HL-60 (cell line): ENCODE data around the gene MAP7.
"Not testable (repeated sequence)": the region's sequence is repeated elsewhere in the genome, so short reads cannot be mapped to it uniquely, and the experiment has no call there.

Experiments used
- DNase-seq, 2 experiments: peaks; one replicate each; pipeline ENCODE4 v3.0.0-alpha.2; 2010 to 2020; ENCODE audit warnings: low read depth in 1 of 2, low spot score in 1 of 2
- H3K27ac ChIP-seq: fragments of 250-450 bp; sonication (Bioruptor Pico); replicated peaks from 2 replicates; pipeline ENCODE4 v1.5.1; 2020; ENCODE audit warnings: mild to moderate bottlenecking, moderate library complexity
- H3K27me3 ChIP-seq: fragments of 250-450 bp; sonication (Bioruptor Pico); 2 replicates; pipeline ENCODE4 v1.5.1; 2021; ENCODE audit warnings: mild to moderate bottlenecking, moderate library complexity; ENCODE audit not compliant: insufficient read depth, poor library complexity, severe bottlenecking
- H3K4me3 ChIP-seq: replicated peaks from 2 replicates; pipeline ENCODE4 v1.5.1; 2011; ENCODE audit warnings: mild to moderate bottlenecking, control low read depth, low read length; ENCODE audit not compliant: insufficient read depth
- CTCF ChIP-seq: IDR thresholded peaks from one replicate; pipeline ENCODE4 v1.5.1; 2011; ENCODE audit warnings: low read length, control low read depth, inconsistent platforms; ENCODE audit not compliant: insufficient read depth
- GABPA ChIP-seq: IDR thresholded peaks from 2 replicates; pipeline ENCODE4 v1.6.1; 2012; ENCODE audit warnings: low read depth
- POLR2AphosphoS5 ChIP-seq: IDR thresholded peaks from 2 replicates; pipeline ENCODE4 v1.6.1; 2012; ENCODE audit warnings: low read depth
- SPI1 ChIP-seq: IDR thresholded peaks from 2 replicates; pipeline ENCODE4 v1.6.1; 2012; ENCODE audit warnings: low read depth, mild to moderate bottlenecking, borderline replicate concordance
- TF ChIP-seq, protein P1 (sequence below): IDR thresholded peaks from 2 replicates; pipeline ENCODE4 v1.6.1; 2012; ENCODE audit warnings: low read depth; ENCODE audit not compliant: insufficient replicate concordance

Gene MAP7

DNA sequence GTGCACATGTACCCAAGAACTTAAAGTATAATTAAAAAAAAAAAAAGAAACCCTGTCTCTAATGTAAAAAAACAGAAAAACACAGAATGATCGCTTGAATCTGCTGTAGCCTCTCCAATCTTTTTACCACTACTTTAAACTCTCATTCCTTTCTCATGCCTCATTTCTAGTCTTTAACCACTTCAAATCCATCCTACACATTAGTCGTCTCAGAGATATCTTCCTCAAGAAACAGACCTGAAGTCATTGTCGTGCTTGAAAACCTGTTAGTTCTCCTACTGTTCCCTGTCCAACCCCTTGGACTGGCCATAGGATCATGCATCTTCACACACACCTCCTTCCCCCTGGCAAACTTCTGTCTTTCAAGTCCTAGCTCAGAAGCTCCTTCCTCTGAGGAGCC, 148.5 kb downstream of the MAP7 start:
- no peak for TF ChIP-seq SPI1
- no peak for TF ChIP-seq GABPA
- TF ChIP-seq POLR2AphosphoS5 = no peak
- TF ChIP-seq CTCF = no peak
- TF ChIP-seq, protein P1, sequence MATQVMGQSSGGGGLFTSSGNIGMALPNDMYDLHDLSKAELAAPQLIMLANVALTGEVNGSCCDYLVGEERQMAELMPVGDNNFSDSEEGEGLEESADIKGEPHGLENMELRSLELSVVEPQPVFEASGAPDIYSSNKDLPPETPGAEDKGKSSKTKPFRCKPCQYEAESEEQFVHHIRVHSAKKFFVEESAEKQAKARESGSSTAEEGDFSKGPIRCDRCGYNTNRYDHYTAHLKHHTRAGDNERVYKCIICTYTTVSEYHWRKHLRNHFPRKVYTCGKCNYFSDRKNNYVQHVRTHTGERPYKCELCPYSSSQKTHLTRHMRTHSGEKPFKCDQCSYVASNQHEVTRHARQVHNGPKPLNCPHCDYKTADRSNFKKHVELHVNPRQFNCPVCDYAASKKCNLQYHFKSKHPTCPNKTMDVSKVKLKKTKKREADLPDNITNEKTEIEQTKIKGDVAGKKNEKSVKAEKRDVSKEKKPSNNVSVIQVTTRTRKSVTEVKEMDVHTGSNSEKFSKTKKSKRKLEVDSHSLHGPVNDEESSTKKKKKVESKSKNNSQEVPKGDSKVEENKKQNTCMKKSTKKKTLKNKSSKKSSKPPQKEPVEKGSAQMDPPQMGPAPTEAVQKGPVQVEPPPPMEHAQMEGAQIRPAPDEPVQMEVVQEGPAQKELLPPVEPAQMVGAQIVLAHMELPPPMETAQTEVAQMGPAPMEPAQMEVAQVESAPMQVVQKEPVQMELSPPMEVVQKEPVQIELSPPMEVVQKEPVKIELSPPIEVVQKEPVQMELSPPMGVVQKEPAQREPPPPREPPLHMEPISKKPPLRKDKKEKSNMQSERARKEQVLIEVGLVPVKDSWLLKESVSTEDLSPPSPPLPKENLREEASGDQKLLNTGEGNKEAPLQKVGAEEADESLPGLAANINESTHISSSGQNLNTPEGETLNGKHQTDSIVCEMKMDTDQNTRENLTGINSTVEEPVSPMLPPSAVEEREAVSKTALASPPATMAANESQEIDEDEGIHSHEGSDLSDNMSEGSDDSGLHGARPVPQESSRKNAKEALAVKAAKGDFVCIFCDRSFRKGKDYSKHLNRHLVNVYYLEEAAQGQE = no peak
- DNase-seq = no peak
- no peak overlapping the region for H3K4me3 ChIP-seq
- H3K27ac ChIP-seq = no peak overlapping the region
- H3K27me3 ChIP-seq = no peaks in the 10 kb centered on the region

DNA sequence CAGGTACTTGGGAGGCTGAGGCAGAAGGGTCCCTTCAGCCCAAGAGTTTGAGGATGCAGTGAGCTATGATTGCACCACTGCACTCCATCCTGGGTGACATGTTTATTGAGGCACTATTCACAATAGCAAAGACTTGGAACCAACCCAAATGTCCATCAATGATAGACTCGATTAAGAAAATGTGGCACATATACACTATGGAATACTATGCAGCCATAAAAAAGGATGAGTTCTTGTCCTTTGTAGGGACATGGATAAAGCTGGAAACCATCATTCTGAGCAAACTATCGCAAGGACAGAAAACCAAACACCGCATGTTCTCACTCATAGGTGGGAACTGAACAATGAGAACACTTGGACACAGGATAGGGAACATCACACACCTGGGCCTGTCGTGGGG, 149.0 kb downstream of the MAP7 start:
- not testable (repeated sequence) for H3K4me3 ChIP-seq, H3K27me3 ChIP-seq, H3K27ac ChIP-seq, DNase-seq

DNA sequence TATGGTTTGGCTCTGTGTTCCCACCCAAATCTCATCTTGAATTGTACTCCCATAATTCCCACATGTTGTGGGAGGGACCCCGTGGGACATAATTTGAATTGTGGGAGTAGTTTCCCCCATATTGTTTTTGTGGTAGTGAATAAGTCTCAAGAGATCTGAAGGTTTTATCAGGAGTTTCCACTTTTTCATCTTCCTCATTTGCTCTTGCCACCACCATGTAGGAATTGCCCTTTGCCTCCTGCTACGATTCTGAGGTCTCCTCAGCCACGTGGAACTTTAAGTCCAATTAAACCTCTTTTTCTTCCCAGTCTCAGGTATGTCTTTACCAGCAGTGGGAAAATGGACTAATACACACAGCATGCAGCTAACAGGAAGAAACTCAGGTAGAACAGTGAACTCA, 151.8 kb downstream of the MAP7 start:
- DNase-seq = no peak
- H3K27ac ChIP-seq = no peak overlapping the region
- H3K27me3 ChIP-seq = no peaks in the 10 kb centered on the region
- TF ChIP-seq SPI1 (no peak), GABPA (no peak), POLR2AphosphoS5 (no peak), CTCF (no peak)
- TF ChIP-seq, protein P1 = no peak
- H3K4me3 ChIP-seq = no peak overlapping the region

DNA sequence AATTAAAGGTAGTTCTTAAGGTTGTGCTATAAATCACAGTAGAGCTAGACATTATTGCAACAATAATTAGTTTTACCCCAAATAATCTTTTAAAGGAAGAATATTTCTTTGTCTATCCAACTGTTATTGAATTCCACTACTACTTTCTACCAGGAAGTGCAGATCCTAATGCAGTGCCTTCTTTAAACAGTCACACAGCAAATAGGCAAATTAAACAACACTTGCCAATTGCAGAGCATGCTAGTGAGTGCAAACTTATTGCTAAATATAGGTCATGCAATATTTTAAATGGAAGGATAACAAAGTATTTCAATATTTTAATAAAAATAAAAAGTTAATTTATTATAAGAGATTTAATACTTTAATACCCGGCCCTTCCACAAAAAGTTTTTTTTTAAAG, 153.3 kb downstream of the MAP7 start:
- Histone ChIP-seq H3K27me3 (no peaks in the 10 kb centered on the region), H3K27ac (no peak overlapping the region), H3K4me3 (no peak overlapping the region)
- TF ChIP-seq POLR2AphosphoS5 (no peak), SPI1 (no peak), GABPA (no peak), CTCF (no peak)
- TF ChIP-seq, protein P1 = no peak
- no peak for DNase-seq

GRCh38 chr6:136390959-136391358, 159.3 kb downstream of the MAP7 start:
- not testable (repeated sequence) for H3K27ac ChIP-seq, H3K27me3 ChIP-seq

More at GRCh38 chr6:136390959-136391358, 159.3 kb downstream of the MAP7 start:
- not testable (repeated sequence) for H3K4me3 ChIP-seq, DNase-seq
